Uterus (tissue), 2 donors: Measurements from ENCODE around the gene CERS1.

Experiments used
- CTCF ChIP-seq, 4 experiments: fragments of 200-600 bp in 2 of 4; fragments of 450-650 bp in 2 of 4; sonication (generic) in 2 of 4; IDR thresholded peaks; one replicate each; pipeline ENCODE4 v1.5.1; 2016 to 2019; ENCODE audit warnings: antibody characterized with exemption in 4 of 4, mild to moderate bottlenecking in 2 of 4, moderate library complexity in 1 of 4
- POLR2A ChIP-seq, 2 donors: fragments of 450-650 bp; IDR thresholded peaks; one replicate each; pipeline ENCODE4 v1.6.1; 2016; ENCODE audit warnings: antibody characterized with exemption in 2 of 2, mild to moderate bottlenecking in 1 of 2, moderate library complexity in 1 of 2

GRCh38 chr19:18945297-18945696 is 49.3 kb upstream of the CERS1 start:
- TF ChIP-seq CTCF (IDR thresholded peaks at IDR 0.05) (no peak), POLR2A (IDR thresholded peaks at IDR 0.05) (no peak)
